NCI-H226 (cell line): ENCODE results near the gene AKAP10.
"Not testable (repeated sequence)": the region's sequence is repeated elsewhere in the genome, so short reads cannot be mapped to it uniquely, and the experiment has no call there.

ENCODE experiments used
- DNase-seq: peaks from one replicate; pipeline ENCODE4 v3.0.0-alpha.2; 2015

AKAP10 gene

DNA sequence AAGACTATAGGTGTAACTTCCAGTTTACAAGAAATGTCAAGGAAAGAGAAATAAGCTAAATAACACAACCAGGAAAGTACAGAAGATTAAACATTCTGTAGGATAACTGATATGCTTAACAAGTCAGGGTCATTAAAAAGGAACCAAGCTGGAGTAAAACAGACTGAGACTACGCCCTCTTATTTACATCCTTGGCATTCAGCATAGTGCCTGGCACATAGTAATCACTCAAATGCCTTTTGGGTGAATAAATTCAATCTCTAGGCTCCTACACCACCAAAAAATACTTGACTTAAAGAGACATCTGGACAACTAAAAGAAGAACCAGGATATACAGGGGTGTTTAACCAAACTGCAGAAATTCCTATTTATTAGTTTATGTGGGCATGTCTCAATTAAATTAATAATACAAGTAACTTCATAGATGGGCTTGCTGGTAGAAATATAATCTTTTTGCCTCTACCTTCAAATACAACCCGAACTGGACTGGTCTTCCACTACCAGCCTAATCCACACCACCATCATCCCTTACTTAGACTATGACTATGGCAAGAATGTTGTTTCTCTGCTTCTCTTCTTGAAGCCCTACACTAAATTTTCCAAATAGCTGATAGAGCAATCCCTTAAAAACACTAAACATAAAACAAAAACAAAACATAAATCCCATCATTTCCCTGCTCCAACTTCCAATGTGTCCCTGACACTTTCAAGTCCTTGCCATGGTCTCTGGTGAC, 62.2 kb downstream of the AKAP10 start:
- peak; percentile 68 for DNase-seq

- no peak for DNase-seq
Measured at GRCh38 chr17:19911033-19911432, 66.6 kb downstream of the AKAP10 start.

GRCh38 chr17:19909139-19909538, 68.5 kb downstream of the AKAP10 start:
- no peak for DNase-seq

- DNase-seq = no peak
Measured at GRCh38 chr17:19905502-19905901, 72.1 kb downstream of the AKAP10 start.

GRCh38 chr17:19904924-19905323, 72.7 kb downstream of the AKAP10 start:
- DNase-seq = no peak

GRCh38 chr17:19904412-19904811, 73.2 kb downstream of the AKAP10 start:
- no peak for DNase-seq

DNA sequence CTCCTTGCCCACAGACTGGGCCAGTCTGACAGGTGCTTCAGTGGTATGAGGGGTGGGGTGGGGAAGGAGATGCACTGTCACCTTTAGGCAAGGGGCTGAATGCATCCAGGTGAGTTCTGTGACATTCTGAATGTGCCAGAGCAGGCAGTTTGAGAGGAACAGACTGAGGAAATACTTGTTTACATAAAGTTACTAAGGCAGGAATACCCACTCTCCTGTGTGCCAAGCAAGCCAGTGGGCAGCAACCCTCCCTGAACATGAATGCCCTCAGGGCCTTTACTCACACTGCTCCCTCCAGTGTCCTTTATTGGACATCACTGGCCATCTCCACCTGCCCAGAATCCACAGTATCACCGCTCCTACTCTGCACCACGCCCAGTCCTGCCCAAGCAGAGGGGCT, 76.8 kb downstream of the AKAP10 start:
- peak; percentile 45 for DNase-seq

DNA sequence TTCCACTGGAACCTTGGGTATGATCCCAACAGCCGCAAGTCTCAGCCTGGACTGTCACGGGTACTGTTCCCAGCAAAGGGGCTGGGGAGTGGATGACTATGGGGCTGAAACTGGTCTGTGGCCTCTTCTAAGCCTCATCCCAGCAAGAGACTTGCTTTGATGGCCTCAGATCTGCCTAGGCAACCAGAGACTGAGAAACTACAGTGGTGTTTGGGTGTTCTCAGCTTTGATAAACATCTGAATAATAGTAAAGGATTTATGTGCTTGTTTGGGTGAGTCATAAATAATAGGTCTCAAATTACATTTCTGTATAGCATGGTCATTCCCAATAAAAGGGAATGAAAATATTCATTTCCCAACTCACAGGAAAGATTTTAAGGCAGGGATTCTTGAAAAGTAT, 79.7 kb downstream of the AKAP10 start:
- peak; percentile 32 for DNase-seq

- DNase-seq = peak; percentile 20
Measured at GRCh38 chr17:19897090-19897837, 80.4 kb downstream of the AKAP10 start.

DNA sequence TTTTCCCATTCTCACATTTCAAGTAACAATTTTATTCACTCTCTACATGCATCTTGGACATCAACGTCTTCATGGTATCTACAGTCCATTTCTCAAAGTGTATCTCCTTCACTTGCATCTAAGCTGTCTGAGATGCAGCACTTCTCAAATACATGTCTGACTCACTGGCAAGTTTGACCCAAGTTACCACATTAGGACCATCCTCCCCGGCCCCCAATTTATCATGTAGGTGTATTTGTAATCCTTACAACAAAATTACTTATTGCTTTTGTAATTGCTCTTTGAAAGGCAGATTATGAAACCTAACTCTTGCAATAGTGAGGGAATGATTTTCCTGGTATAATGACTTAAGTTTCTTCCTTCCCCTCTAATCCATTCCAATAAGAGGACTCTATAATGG, 80.9 kb downstream of the AKAP10 start:
- no peak for DNase-seq

- not testable (repeated sequence) for DNase-seq
Measured at GRCh38 chr17:19890554-19890953, 87.1 kb downstream of the AKAP10 start.

- not testable (repeated sequence) for DNase-seq
Measured at GRCh38 chr17:19890001-19890400, 87.6 kb downstream of the AKAP10 start.

DNA sequence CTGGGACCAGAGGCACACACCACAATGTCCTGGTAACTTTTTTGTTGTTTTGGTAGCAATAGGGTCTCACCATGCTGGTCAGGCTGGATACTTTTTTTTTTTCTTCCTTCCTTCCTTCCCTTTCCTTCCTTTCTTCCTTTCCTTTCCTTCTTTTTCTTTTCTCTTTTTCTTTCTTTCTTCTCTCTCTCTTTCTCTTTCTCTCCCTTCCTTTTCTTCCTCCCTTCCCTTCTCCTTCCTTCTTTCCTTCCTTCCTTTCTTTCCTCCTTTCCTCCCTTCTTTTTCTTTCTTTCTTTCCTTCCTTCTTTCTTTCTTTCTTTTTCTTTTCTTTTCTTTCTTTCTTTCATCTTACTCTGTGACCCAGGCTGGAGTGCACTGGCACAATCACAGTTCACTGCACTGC, 91.5 kb downstream of the AKAP10 start:
- DNase-seq = no peak

DNA sequence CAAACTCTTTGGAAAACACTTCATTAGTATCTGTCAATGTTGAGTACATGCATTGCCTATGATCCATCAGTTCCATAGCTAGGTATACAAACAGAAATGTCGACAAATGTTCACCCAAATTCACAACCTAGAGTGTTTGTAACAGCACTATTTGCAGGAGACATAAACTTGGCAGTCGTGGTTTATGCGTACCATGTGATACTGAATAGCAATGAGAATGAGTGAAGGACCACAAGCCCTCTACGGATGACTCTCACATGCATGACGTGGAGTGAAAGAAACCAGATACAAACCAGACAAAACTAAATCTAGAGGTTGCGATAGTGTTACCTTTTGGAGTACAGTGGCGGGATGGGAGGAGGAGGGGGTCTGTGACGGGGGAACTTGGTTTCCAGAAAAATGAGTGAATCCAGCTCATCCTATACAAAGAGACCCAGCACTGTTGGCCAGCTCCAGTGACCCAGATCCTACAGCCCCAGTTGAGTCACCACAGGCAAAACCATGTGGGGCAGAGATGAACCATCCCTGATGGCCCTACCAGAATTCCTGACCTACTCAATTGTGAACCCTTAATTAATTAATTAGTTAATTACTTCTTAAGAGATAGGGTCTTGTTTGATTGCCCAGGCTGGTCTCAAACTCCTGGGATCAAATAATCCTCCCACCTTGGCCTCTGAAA, 94.0 kb downstream of the AKAP10 start:
- DNase-seq = no peak

DNA sequence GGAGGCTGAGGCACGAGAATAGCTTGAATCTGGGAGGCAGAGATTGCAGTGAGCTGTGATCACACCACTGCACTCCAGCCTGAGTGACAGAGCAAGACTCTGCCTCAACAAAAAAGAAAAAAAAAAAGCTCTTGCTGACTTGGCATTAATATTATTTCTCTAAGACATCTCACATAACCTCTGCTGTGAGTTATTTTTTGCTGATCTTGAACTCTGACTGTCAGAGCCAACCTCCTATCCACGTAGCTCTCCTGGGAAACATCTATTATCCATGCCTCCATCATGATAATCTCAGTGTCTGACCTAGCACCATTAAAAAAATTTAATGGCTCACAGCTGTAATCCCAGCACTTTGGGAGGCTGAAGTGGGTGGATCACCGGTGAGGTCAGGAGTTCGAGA, 97.2 kb downstream of the AKAP10 start:
- no peak for DNase-seq

DNA sequence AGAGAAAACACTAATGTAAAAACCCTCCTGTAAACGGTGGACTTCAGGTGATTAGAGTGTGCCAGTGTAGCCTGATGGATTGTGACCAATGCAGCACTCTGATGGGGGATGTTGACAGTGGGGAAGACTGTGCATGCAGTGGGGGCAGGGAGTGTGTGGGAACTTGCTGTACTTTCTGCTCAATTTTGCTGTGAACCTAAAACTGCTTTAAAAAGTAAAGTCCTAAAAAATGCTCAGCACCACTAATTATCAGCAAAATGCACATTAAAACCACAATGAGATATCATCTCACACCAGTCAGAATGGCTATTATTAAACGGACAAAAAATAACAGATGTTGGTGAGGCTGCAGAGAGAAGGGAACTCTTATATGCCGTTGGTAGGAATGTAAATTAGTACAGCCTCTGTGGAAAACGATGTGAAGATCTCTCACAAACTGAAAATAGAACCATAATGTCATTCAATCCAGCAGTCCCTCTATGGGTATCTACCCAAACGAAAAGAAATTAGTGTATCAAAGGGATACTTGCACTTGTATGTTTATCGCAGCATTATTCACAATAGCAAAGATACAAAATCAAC, 100.2 kb downstream of the AKAP10 start:
- no peak for DNase-seq

DNA sequence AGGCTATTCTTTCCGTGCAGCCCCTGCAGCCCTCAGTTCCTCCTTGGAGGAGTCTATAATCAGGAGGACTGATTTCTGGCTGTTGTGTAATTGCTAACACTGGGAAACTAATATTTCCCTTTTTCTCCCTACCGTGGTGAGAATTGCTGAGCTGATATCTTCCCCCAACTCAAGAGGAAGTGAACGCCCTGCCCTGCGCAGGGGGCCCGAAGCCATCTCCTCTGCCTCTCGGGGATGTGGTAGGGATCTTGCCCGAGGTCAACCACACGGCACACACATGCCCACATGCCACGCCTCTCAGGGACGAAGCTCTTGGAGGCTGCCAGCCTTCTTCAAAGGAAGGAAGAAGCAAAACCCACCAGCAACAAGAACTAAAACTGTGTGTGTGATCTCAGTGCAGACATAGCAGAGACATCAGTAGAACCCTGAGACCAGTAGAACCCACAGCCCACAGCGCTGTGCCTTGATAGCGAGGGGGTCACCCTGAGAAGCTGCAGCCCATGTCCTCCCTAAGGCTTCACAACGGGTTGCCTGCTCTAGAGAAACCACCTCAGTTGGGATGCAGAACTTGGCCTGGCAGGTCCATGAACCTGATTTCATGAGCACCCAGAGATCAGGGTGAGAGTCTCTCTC, 101.0 kb downstream of the AKAP10 start:
- DNase-seq = no peak

DNA sequence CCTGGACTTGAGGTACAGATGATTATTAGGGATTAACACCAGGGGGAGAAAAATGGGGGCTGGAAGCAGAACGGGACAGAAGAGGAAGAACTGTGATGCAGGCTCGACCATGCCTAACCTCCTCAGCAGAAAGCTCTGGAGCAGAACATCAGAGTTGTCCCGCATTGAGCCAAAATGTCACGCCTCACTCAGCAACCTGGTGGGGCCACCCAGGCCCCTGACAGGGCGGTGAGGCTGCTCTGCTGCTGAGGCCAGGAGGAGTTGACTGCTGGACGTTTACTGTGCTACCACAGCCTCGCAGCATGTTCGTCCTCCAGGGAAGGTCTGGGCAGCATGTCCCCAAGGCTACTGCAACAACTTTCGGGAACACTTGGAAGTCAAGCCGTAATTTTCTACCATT, 103.4 kb downstream of the AKAP10 start:
- DNase-seq = no peak

- DNase-seq = no peak
Measured at GRCh38 chr17:19873346-19873745, 104.3 kb downstream of the AKAP10 start.

DNA sequence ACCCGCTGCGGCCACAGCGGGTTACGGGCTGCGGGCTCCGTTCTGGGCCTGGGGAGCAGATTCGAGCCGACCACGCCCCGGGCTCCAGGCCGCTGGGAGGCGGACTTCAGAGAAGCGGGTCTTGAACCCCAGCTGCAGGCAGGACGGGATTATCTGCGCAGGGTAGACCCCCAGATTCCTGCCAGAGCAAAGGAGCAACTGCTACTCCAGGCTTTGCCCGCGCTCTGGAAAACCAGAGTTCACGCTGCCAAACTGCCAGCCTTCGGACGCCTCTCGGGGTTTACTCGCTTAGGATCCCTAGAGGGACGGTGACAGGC, 109.6 kb downstream of the AKAP10 start:
- no peak for DNase-seq

- DNase-seq = peak; percentile 64
Measured at GRCh38 chr17:19867329-19868078, 110.1 kb downstream of the AKAP10 start, which contains the start of gene ULK2. ULK2 (minus strand) TSS chr17:19867936; CDS start chr17:19867417, 519 bp downstream.

DNA sequence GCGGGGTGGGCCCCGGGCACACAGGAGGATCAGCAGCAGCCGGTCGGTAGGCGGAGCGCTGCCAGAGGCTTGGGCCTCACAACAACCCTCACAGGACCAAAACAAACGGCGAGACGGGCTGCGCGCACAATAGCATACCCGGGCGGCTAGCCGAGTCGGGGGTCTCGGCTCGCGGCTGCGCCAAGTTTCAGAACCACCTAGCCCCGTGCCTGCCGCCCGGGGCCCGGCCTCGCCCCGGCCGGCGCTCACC, 110.6 kb downstream of the AKAP10 start:
- DNase-seq = peak; percentile 50

GRCh38 chr17:19865021-19865420, 112.6 kb downstream of the AKAP10 start:
- no peak for DNase-seq
